HUDEP-2 (cell line): ENCODE measurements around the gene COX8C.
A peak's percentile ranks its signal among the peaks of the same experiment; 100 is the strongest.
"Not testable (repeated sequence)": the region's sequence is repeated elsewhere in the genome, so short reads cannot be mapped to it uniquely, and the experiment has no call there.

Experiments
- DNase-seq, 76 experiments: peaks; one replicate each; lab custom pipeline; 2025; ENCODE audit not compliant: unreplicated experiment in 76 of 76; lab: John Stamatoyannopoulos, UW

COX8C gene

GRCh38 chr14:93354873-93355272 is 7.9 kb downstream of the COX8C start:
- DNase-seq, result not testable (repeated sequence)

DNA sequence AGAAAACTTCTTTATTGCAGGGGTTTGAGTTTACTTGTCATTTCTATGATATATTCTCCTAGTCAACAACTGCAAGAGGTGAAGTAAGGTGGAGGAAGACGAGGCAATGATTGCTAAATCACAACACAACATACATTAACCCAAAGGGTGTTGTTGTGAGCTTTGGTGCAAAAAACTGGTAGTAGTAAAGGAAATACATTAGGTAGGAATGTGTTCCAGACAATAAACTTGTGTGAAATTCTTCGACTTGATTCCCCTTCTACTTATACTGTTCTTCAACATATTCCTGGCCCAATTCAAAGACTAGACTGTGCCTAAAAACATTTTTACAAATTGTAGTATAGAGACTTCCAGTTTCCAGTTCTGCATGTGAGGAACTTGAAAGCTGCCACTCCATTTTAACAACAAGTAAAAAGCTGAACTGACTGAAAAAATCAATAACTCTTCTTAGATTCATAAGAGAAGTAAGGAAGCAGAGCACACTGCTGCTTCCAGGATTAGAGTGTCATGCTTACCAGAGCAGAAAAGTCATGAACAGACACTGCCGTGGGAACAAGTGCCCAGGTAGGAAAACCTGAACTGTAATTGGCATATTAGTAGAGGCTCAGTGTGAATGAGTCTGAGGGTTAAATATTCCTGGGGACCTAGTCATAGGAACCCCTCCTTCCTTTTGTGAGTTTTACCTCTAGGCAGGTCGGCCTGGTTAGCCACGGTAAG is 22.2 kb downstream of the COX8C start:
- DNase-seq, result no peak

- no peak for DNase-seq
Observed at GRCh38 chr14:93369713-93370266, 22.8 kb downstream of the COX8C start.

- peak in 3 of 76 experiments; percentile 3 to 4 (median 4) for DNase-seq
Observed at GRCh38 chr14:93375673-93376156, 28.7 kb downstream of the COX8C start.

- DNase-seq, result no peak
Observed at GRCh38 chr14:93379831-93380230, 32.8 kb downstream of the COX8C start.

- no peak for DNase-seq
Observed at GRCh38 chr14:93381644-93382043, 34.7 kb downstream of the COX8C start.

DNA sequence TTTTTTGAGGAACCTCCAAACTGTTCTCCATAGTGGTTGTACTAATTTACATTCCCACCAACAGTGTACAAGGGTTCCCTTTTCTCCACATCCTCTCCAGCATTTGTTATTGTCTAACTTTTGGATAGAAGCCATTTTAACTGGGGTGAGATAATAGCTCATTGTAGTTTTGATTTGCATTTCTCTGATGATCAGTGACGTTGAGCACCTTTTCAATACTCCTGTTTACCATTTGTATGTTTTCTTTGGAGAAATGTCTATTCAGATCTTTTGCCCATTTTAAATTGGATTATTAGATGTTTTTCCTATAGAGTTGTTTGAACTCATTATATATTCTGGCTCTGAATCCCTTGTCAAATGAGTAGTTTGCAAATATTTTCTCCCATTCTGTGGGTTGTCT is 37.3 kb downstream of the COX8C start:
- not testable (repeated sequence) for DNase-seq

GRCh38 chr14:93395231-93395630 is 48.2 kb downstream of the COX8C start:
- DNase-seq, result no peak

- no peak for DNase-seq
Observed at GRCh38 chr14:93396456-93396855, 49.5 kb downstream of the COX8C start.
